Activated CD8-positive, alpha-beta memory T cell treated with anti-CD3 and anti-CD28 coated beads, Interleukin-2, amount 50 U/mL, for 24 hours (primary cell): ENCODE data around the gene RPS13.
"Not testable (repeated sequence)": the region's sequence is repeated elsewhere in the genome, so short reads cannot be mapped to it uniquely, and the experiment has no call there.

ENCODE experiments used
- DNase-seq: peaks from one replicate; pipeline ENCODE4 v3.0.0-alpha.2; 2020; ENCODE audit errors: extremely low read depth

The RPS13 gene

GRCh38 chr11:17077520-17078401, at the start of gene RPS13:
Gene RPS13 (minus strand): TSS chr11:17077667. CDS start chr11:17077641, 26 bp downstream.
- peak; percentile 88 for DNase-seq

DNA sequence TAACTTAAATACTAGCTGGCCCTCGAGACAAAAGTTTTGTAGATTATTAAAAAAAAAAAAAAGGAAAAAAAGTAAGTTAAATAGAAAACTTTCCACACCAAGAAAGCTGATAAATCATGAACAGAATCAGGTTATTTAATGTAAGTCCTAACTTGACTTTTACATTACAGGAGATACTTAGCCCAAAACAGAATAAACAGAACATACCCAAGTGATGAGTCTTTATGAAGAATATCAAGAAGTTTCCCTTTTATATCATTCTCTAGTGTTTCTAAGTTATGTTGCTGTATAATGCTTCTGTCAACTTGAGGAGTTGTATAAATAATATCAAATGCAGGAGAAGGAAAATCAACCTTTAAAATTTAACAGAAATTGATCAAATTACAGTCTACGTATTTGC, 44.5 kb upstream of the RPS13 start:
- DNase-seq: no peak

DNA sequence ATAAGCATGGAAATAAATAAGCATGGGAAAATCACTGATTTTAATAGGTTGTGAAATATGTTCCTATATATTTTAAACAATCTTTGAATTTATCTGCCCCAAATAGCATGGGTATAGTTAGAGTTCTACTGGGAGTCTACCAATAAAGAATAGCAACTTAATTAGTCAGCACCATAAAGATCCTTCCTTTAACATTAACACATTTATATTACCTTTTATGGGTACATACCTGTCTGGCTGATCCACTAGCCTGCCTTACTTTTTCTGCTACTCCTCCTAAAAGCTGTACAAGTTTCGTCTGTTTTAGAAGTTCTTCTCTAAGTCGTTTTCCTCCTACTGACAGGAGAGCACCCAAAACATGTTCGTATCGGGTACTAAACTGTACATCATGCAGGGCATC, 39.8 kb upstream of the RPS13 start:
- DNase-seq: no peak

DNA sequence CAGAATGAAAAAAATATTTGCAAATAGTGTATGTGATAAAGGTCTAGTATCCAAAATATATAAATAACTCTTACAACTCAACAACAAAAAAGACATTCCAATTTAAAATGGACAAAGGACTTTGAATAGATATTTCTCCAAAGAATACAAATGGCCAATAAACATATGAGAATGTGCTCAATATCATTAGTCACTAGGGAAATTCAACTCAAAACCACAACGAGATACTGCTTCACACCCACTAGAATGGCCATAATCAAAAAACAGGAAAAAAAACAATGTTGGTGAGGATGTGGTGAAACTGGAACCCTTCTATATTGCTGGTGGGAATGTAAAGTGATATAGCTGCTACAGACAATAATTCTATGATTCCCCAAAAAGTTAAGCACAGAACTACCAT, 38.6 kb upstream of the RPS13 start:
- DNase-seq: no peak

DNA sequence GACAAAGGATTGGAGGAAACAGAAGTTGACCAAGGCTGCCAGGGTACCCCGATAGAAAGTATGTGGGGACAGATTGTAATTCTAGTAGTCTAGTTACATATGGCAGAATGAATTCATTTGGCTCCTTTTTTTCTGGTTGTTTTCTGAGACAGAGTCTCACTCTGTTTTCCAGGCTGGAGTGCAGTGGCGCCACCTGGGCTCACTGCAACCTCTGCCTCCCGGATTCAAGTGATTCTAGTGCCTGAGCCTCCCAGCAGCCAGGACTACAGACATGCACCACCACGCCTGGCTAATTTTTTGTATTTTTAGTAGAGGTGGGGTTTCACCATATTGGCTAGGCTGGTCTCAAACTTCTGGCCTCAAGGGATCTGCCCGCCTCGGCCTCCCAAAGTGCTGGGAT, 30.3 kb upstream of the RPS13 start:
- not testable (repeated sequence) for DNase-seq

DNA sequence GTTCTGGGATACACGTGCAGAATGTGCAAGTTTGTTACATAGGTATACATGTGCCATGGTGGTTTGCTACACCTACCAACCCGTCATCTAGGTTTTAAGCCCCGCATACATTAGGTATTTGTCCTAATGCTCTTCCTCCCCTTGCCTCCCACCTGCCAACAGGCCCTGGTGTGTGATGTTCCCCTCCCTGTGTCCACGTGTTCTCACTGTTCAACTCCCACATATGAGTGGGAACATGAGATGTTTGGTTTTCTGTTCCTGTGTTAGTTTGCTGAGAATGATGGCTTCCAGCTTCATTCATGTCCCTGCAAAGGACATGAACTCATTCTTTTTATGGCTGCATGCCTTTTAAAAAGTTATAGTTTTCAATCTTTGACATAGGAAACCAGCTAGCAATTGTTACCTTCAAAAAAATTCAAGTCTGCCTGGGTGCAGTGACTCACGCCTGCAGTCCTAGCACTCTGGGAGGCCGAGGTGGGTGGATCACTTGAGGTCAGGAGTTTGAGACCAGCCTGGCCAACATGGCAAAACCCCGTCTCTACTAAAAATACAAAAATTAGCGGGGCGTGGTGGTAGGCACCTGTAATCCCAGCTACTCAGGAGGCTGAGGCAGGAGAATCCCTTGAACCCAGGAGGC, 28.1 kb upstream of the RPS13 start:
- DNase-seq: not testable (repeated sequence)

GRCh38 chr11:17102462-17102861, 25.0 kb upstream of the RPS13 start:
- no peak for DNase-seq

- DNase-seq: no peak
Observed at GRCh38 chr11:17098658-17099057, 21.2 kb upstream of the RPS13 start.

GRCh38 chr11:17098038-17098437, 20.6 kb upstream of the RPS13 start:
- no peak for DNase-seq

DNA sequence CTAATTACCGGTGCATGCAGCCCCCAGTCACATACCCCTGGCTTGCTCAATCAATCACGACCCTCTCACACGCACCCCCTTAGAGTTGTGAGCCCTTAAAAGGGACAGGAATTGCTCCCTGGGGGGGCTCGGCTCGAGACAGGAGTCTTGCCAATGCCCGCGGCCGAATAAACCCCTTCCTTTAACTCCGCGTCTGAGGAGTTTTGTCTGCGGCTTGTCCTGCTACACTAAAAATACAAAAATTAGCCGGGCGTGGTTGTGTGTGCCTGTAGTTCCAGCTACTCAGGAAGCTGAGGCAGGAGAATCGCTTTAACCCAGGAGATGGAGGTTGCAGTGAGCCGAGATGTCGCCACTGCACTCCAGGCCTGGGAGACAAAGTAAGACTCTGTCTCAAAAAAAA, 8.5 kb upstream of the RPS13 start:
- not testable (repeated sequence) for DNase-seq

DNA sequence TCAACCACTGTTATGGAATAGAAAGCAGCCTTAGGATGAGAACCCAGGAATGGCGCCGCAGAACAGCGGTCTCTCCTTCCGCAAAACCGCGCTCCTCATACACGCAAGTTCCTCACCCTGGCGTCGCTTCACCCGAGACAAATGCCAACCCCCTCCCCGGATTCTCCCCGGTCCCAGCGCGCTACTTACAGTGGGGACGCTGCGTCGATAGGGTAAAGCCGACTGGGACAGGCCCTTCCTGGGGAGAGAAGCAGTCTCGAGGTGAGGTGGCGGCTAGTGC, 287 bp downstream of the RPS13 start:
- no peak for DNase-seq

- DNase-seq: no peak
Observed at GRCh38 chr11:17076517-17077239, 789 bp downstream of the RPS13 start.

DNA sequence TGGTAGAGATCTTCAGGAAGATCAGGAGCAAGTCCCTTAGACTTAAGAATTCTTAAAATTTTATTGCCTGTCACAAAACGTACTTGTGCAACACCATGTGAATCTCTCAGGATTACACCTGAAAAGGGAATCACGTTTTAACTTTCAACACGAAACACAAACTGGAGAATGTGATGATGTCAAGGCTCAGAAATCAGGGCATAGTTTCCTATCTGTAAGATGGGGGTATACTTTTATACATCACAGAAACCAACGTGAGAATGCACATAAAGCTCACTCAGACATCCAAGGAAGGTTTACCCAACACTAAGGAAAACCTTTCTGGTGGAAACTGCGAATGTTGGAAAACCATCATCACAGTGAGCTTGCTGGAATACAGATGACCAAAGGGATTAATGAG, 2.0 kb downstream of the RPS13 start:
- DNase-seq: no peak

- no peak for DNase-seq
Observed at GRCh38 chr11:17073370-17074027, 4.0 kb downstream of the RPS13 start.

GRCh38 chr11:17067417-17067816, 10.1 kb downstream of the RPS13 start:
- no peak for DNase-seq

- no peak for DNase-seq
Observed at GRCh38 chr11:17066691-17067090, 10.8 kb downstream of the RPS13 start.

DNA sequence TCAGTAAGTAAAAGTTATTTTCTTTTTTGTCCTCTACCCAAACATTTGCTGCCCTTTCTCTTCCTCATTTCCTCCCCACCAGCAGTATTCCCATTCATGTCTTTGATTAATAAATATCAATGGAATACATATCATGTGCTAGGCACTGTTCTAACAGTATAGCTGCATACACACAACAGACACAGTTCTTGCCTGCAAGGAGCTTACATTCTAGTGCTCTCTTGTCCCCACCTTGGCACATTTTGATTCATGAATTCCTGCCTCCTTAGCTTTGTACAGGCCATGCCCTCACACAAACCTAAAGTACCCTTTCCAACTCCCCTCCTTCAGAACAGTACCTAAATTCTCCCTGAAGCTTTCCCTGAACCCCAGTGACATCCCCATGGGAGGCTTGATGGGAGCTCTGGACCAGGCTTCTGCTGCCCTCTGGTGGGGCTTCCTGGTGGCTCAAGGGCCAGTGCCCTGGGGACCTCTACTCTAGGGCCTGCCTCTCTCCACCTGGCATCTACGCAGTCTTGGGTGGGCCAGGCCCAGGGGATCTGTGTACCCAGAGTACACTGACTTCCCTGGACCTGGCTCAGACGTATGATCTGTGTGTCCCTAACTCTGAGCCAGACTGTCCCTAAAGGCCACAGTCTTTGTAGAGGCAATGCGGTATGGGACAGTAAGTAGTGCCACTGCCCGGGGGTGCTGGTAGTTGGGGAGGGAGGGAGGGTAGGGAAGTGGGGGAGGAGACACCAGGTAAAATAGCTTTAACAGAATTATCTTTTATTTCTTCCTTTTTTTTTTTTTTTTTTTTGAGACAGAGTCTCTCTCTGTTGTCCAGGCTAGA, 14.1 kb downstream of the RPS13 start:
- no peak for DNase-seq

DNA sequence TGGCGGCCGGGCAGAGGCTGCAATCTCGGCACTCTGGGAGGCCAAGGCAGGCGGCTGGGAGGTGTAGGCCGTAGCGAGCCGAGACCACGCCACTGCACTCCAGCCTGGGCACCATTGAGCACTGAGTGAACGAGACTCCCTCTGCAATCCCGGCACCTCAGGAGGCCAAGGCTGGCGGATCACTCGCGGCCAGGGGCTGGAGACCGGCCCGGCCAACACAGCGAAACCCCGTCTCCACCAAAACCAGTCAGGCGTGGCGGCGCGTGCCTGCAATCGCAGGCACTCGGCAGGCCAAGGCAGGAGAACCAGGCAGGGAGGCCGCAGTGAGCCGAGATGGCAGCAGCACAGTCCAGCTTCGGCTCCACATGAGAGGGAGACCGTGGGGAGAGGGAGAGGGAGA, 26.3 kb downstream of the RPS13 start:
- not testable (repeated sequence) for DNase-seq

DNA sequence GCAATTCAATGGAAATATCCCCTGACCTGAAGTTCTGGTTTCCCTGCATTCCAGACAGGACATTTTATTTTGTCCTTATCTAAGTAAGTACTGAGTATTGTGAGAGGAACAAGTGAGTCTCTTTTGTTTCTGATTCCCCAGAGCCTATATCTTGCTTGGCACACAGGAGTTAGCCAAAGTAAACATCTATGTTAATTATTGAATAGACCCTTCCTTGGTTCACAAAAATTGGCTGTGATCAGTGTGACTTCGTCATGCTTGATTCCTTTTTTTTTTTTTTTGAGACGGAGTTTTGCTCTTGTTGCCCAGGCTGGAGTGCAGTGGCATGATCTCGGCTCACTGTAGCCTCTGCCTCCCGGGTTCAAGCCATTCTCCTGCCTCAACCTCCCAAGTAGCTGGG, 29.0 kb downstream of the RPS13 start:
- not testable (repeated sequence) for DNase-seq

DNA sequence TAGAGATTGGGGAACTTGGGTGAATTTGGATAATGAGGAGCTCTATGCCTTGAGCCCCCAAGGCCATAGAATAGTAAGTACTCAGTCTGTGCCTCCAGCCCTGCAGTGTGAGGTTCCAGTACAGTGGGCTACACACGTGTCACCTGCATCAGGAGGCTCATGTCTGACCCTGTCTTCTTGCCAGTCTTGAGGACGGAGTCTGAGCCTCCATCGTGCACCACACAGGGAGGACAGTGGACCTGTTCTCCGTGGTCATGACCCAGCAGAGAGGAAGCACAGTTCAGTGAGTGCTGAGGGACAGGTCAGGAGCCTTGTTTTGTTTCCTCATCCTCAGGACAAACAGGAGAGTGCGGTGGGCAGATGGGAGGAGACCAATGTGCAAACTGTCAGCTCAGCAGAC, 30.8 kb downstream of the RPS13 start:
- no peak for DNase-seq
